Heart left ventricle (tissue), 16 donors: ENCODE results near the gene PTPRM. TPM values are rescaled to one million over a fixed set of nuclear protein-coding genes. Genes with fewer than 3 reads are reported as not detected.

ENCODE experiments used
- ATAC-seq, 4 donors: fragments of 200-7000 bp; cut with Tn5 transposase; one replicate each; pipeline ENCODE4 v1.9.1; 2020 to 2022; ENCODE audit warnings: moderate library complexity in 4 of 4, mild to moderate bottlenecking in 3 of 4, moderate number of reproducible peaks in 1 of 4
- DNase-seq, 5 donors: peaks; one replicate each; pipeline ENCODE4 v3.0.0-alpha.2; 2020
- H3K27ac ChIP-seq, 12 donors: fragments of 200-600 bp; sonication (generic) in 4 of 12; one replicate each; pipeline versions ENCODE4 v1.5.0 to v1.8.0; 2016 to 2022; ENCODE audit warnings: mild to moderate bottlenecking in 2 of 12
- H3K27me3 ChIP-seq, 9 donors: fragments of 200-600 bp; sonication (generic) in 2 of 9; one replicate each; pipeline versions ENCODE4 v1.5.1 to v1.8.0; 2016 to 2022; ENCODE audit warnings: mild to moderate bottlenecking in 3 of 9
- H3K36me3 ChIP-seq, 9 donors: fragments of 200-600 bp; sonication (generic) in 2 of 9; one replicate each; pipeline versions ENCODE4 v1.5.0 to v1.8.0; 2018 to 2022; ENCODE audit warnings: mild to moderate bottlenecking in 2 of 9
- H3K4me1 ChIP-seq, 12 donors: fragments of 200-600 bp; sonication (generic) in 4 of 12; one replicate each; pipeline versions ENCODE4 v1.5.0 to v1.8.0; 2016 to 2022; ENCODE audit warnings: mild to moderate bottlenecking in 3 of 12
- H3K4me3 ChIP-seq, 12 donors: fragments of 200-600 bp; sonication (generic) in 4 of 12; one replicate each; pipeline versions ENCODE4 v1.5.0 to v1.8.0; 2017 to 2022; ENCODE audit warnings: mild to moderate bottlenecking in 9 of 12, moderate library complexity in 4 of 12
- H3K9me3 ChIP-seq, 12 donors: fragments of 200-600 bp; sonication (generic) in 4 of 12; one replicate each; pipeline versions ENCODE4 v1.5.0 to v1.8.0; 2016 to 2022; ENCODE audit warnings: mild to moderate bottlenecking in 1 of 12
- CTCF ChIP-seq, 12 donors: fragments of 200-600 bp; sonication (generic) in 4 of 12; IDR thresholded peaks; one replicate each; pipeline versions ENCODE4 v1.5.0 to v1.8.0; 2018 to 2022; ENCODE audit warnings: antibody characterized with exemption in 12 of 12, mild to moderate bottlenecking in 5 of 12
- POLR2A ChIP-seq, 2 donors: fragments of 450-650 bp; IDR thresholded peaks; one replicate each; pipeline ENCODE4 v1.6.1; 2017; ENCODE audit warnings: antibody characterized with exemption in 2 of 2, mild to moderate bottlenecking in 2 of 2, moderate library complexity in 2 of 2
- WGBS, 4 donors: extraction: QIAGEN DNeasy Blood & Tissue Kit in 2 of 4; methylation state at CpG; one replicate each; pipeline versions ENCODE4 v1.1.5 to v1.1.7; 2013 to 2018; 5-methylcytosine and 5-hydroxymethylcytosine counted together
- intact Hi-C, 10 donors: fragments of 100-400 bp; cut with DNase I; formaldehyde crosslinking; loops; one replicate each; pipeline versions ENCODE4 v1.11.1 to v1.14.2; 2022
- polyA plus RNA-seq, 2 donors: library from polyadenylated mRNA; stranded (reverse); fragments of 200-250 nt; gene quantifications; one replicate each; pipeline ENCODE4 v1.2.3, GENCODE V29; 2013
- total RNA-seq, 9 donors: library from RNA; depleted of rRNA in 2 of 9; stranded (reverse); fragments of >200 nt in 2 of 9; fragmentation: NEBNext Ultra II Directional in 3 of 9; extraction: Animal tissue kit (Norgen Biotek cat#: 25700) in 3 of 9; gene quantifications; one replicate each; pipeline versions ENCODE4 v1.1.0 to v1.2.4, GENCODE V29; 2016 to 2023
- donor health status: ischemic (EF 13 %, LVEDD 7.1; RV severe dilation, severe dysfunction).
- donor health status: healthy with polysubstance abuse.
- donor health status: DM: no; HTN: yes; CAD: no.
- donor health status: DM: no; HTN: no; CAD: no.
- donor health status: ischemic (EF 25% LVEDD 6.9; RV normal size, moderate dysfunction).
- donor health status: ischemic (EF 25% LVEDD 5.7; RV mildly dilated, moderate dysfunction).
- donor health status: healthy.
- donor health status: DM: yes; HTN: yes; CAD: no.
- donor health status: ischemic (EF 35%, LVEDD 5.7; RV mildly dilated, moderate dysfunction).
- donor health status: nonischemic (EF 11% LVEDD 7.7; RV severe dilation, severe dysfunction).
- donor health status: DM: yes; HTN: yes; CAD: no.
- donor health status: PGD.
- donor health status: ischemic (EF 29% LVEDD 5.4; RV normal size, mild dysfunction).
- donor health status: nonischemic (EF 23%, LVEDD 6.1; RV moderate dilation, normal function).

PTPRM gene
- total and polyA plus RNA-seq, 11 donors = 93.8 to 186 (median 123) TPM

GRCh38 chr18:7760967-7761948 is 194.1 kb downstream of the PTPRM start:
- Histone ChIP-seq H3K4me1 (peaks cover 0 to 86% (median 36%) of the 10 kb centered on the region in 12 donors), H3K36me3 (no peaks in the 10 kb centered on the region), H3K9me3 (no peaks in the 10 kb centered on the region), H3K27me3 (no peaks in the 10 kb centered on the region), H3K27ac (peak overlapping the region in 1 of 12 donors; percentile 2), H3K4me3 (no peak overlapping the region)
- ATAC-seq (no peak), DNase-seq (no peak)
- TF ChIP-seq POLR2A (IDR thresholded peaks at IDR 0.05) (no peak), CTCF (IDR thresholded peaks at IDR 0.05) (no peak)
- intact Hi-C loops = loop anchor here in 1 of 10 donors (10.0 kb wide), 1 partner anchor 486 kb away; no protein-coding TSS in a partner anchor
- WGBS, 4 donors = 60 to 70% (median 63%) methylated on average over 6 of the region's 6 CpGs

- Histone ChIP-seq H3K9me3 (no peaks in the 10 kb centered on the region), H3K27me3 (no peaks in the 10 kb centered on the region), H3K36me3 (no peaks in the 10 kb centered on the region), H3K27ac (peak overlapping the region in 1 of 12 donors; percentile 13), H3K4me1 (peaks cover 0 to 68% (median 34%) of the 10 kb centered on the region in 12 donors), H3K4me3 (no peak overlapping the region)
- DNase-seq (no peak), ATAC-seq (no peak)
- TF ChIP-seq CTCF (IDR thresholded peaks at IDR 0.05) (no peak), POLR2A (IDR thresholded peaks at IDR 0.05) (no peak)
- intact Hi-C loops = loop anchor here in 1 of 10 donors (10.0 kb wide), 1 partner anchor 490 kb away; no protein-coding TSS in a partner anchor
- 55 to 72% (median 60%) methylated on average over 2 of the region's 2 CpGs for WGBS, 4 donors
Observed at GRCh38 chr18:7764405-7764804, 197.3 kb downstream of the PTPRM start.

GRCh38 chr18:7766346-7766745 is 199.2 kb downstream of the PTPRM start:
- DNase-seq (no peak), ATAC-seq (peak; percentile 13 to 58 (median 32))
- no peak for TF ChIP-seq POLR2A (IDR thresholded peaks at IDR 0.05)
- TF ChIP-seq CTCF (IDR thresholded peaks at IDR 0.05) = no peak
- peak overlapping the region in 5 of 12 donors; percentile 11 to 44 (median 37) for H3K27ac ChIP-seq
- intact Hi-C loops = loop anchor here in 1 of 10 donors (10.0 kb wide), 1 partner anchor 492 kb away; no protein-coding TSS in a partner anchor
- no peaks in the 10 kb centered on the region for H3K9me3 ChIP-seq
- no peak overlapping the region for H3K4me3 ChIP-seq
- H3K36me3 ChIP-seq = no peaks in the 10 kb centered on the region
- WGBS, 4 donors = 57 to 77% (median 66%) methylated on average over 3 to 4 of the region's 4 CpGs
- H3K27me3 ChIP-seq = no peaks in the 10 kb centered on the region
- peaks cover 0 to 71% (median 39%) of the 10 kb centered on the region in 12 donors for H3K4me1 ChIP-seq

- Histone ChIP-seq H3K36me3 (no peaks in the 10 kb centered on the region), H3K27me3 (no peaks in the 10 kb centered on the region), H3K9me3 (no peaks in the 10 kb centered on the region), H3K4me3 (no peak overlapping the region), H3K4me1 (peaks cover 0 to 71% (median 41%) of the 10 kb centered on the region in 12 donors), H3K27ac (peak overlapping the region in 4 of 12 donors; percentile 11 to 44 (median 36))
- DNase-seq (no peak), ATAC-seq (peak; percentile 22 to 60 (median 56))
- WGBS, 4 donors = 61 to 76% (median 67%) methylated on average over 1 of the region's 1 CpG
- intact Hi-C loops = loop anchor here in 1 of 10 donors (10.0 kb wide), 1 partner anchor 492 kb away; no protein-coding TSS in a partner anchor
- no peak for TF ChIP-seq POLR2A (IDR thresholded peaks at IDR 0.05)
- TF ChIP-seq CTCF (IDR thresholded peaks at IDR 0.05) = no peak
Observed at GRCh38 chr18:7766817-7767216, 199.7 kb downstream of the PTPRM start.
